ENCODE results near the gene RAD1.
"Not testable (repeated sequence)": the region's sequence is repeated elsewhere in the genome, so short reads cannot be mapped to it uniquely, and the experiment has no call there.

RAD1 gene

GRCh38 chr5:34923694-34924461 is 8.6 kb upstream of the RAD1 start:
- Mint-ChIP-seq H3K4me3 (no peak overlapping the region), H3K27me3 (ENCODE audit: low read depth) (no peaks in the 10 kb centered on the region), H3K27ac (no peak overlapping the region), H3K9me3 (no peaks in the 10 kb centered on the region), H3K36me3 (ENCODE audit: low read depth) (peaks cover 51% of the 10 kb centered on the region), H3K4me1 (peaks cover 1% of the 10 kb centered on the region)
- TF ChIP-seq, protein P1, sequence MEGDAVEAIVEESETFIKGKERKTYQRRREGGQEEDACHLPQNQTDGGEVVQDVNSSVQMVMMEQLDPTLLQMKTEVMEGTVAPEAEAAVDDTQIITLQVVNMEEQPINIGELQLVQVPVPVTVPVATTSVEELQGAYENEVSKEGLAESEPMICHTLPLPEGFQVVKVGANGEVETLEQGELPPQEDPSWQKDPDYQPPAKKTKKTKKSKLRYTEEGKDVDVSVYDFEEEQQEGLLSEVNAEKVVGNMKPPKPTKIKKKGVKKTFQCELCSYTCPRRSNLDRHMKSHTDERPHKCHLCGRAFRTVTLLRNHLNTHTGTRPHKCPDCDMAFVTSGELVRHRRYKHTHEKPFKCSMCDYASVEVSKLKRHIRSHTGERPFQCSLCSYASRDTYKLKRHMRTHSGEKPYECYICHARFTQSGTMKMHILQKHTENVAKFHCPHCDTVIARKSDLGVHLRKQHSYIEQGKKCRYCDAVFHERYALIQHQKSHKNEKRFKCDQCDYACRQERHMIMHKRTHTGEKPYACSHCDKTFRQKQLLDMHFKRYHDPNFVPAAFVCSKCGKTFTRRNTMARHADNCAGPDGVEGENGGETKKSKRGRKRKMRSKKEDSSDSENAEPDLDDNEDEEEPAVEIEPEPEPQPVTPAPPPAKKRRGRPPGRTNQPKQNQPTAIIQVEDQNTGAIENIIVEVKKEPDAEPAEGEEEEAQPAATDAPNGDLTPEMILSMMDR (IDR thresholded peaks at IDR 0.05; ENCODE audit: unreplicated experiment in 3 of 3): no peak

DNA sequence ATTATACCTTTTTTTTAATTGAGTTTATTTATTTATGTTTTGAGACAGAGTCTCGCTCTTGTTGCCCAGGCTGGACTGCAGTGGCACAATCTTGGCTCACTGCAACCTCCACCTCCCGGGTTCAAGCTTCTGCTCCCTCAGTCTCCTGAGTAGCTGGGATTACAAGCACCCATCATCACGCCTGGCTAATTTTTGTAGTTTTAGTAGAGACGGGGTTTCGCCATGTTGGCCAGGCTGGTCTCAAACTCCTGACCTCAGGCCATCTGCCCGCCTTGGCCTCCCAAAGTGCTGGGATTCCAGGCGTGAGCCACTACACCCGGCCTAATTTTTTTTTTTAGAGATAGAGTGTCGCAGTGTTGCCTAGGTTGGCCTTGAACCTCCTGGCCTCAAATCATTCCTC is 8.0 kb upstream of the RAD1 start:
- not testable (repeated sequence) for H3K27ac Mint-ChIP-seq; H3K9me3 Mint-ChIP-seq; H3K4me3 Mint-ChIP-seq; H3K27me3 Mint-ChIP-seq (ENCODE audit: low read depth); H3K4me1 Mint-ChIP-seq
- peaks cover 51% of the 10 kb centered on the region for H3K36me3 Mint-ChIP-seq (ENCODE audit: low read depth)

GRCh38 chr5:34919077-34919476 is 3.8 kb upstream of the RAD1 start:
- Mint-ChIP-seq H3K4me3 (no peak overlapping the region), H3K27me3 (ENCODE audit: low read depth) (no peaks in the 10 kb centered on the region), H3K36me3 (ENCODE audit: low read depth) (peaks cover 32% of the 10 kb centered on the region)

GRCh38 chr5:34918025-34918424 is 2.7 kb upstream of the RAD1 start:
- TF ChIP-seq, protein P1 (IDR thresholded peaks at IDR 0.05; ENCODE audit: unreplicated experiment in 3 of 3): no peak
- H3K27me3 Mint-ChIP-seq (ENCODE audit: low read depth): no peaks in the 10 kb centered on the region
- H3K4me3 Mint-ChIP-seq: peak overlapping the region in 2 of 3 experiments; percentile 4 to 52
- peaks cover 24% of the 10 kb centered on the region for H3K36me3 Mint-ChIP-seq (ENCODE audit: low read depth)
- H3K4me1 Mint-ChIP-seq: peaks cover 27% of the 10 kb centered on the region
- H3K27ac Mint-ChIP-seq: peak overlapping the region in 1 of 3 experiments; percentile 9
- H3K9me3 Mint-ChIP-seq: no peaks in the 10 kb centered on the region

More at GRCh38 chr5:34919077-34919476, 3.8 kb upstream of the RAD1 start:
- Mint-ChIP-seq H3K27ac (no peak overlapping the region), H3K9me3 (no peaks in the 10 kb centered on the region), H3K4me1 (peaks cover 22% of the 10 kb centered on the region)
- TF ChIP-seq, protein P1 (IDR thresholded peaks at IDR 0.05; ENCODE audit: unreplicated experiment in 3 of 3): no peak

GRCh38 chr5:34916518-34916917 is 1.2 kb upstream of the RAD1 start:
- Mint-ChIP-seq H3K9me3 (no peaks in the 10 kb centered on the region), H3K27me3 (ENCODE audit: low read depth) (no peaks in the 10 kb centered on the region)

DNA sequence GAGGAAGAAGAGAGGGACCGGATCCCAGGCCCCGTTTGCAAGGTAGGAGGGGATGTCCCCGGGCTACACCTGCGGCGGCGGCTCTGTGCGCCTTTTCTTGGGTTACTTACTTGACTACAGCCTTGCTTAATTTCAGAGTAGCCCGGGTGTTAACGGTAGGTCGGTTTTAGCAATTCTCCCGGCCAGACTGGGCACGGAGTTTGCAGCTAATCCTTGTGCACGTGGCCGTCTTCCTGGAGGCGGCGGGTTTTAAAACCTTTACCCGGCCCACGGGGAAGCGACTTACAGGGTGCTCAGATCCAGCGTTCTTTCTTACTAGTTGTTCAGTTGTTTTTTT is 520 bp upstream of the RAD1 start:
- Mint-ChIP-seq H3K36me3 (ENCODE audit: low read depth) (peaks cover 27% of the 10 kb centered on the region), H3K27ac (peak overlapping the region in 1 of 3 experiments; percentile 19), H3K27me3 (ENCODE audit: low read depth) (no peaks in the 10 kb centered on the region), H3K9me3 (no peaks in the 10 kb centered on the region), H3K4me1 (peaks cover 27% of the 10 kb centered on the region), H3K4me3 (no peak overlapping the region)
- TF ChIP-seq, protein P1 (IDR thresholded peaks at IDR 0.05; ENCODE audit: unreplicated experiment in 3 of 3): no peak

More at GRCh38 chr5:34916518-34916917, 1.2 kb upstream of the RAD1 start:
- Mint-ChIP-seq H3K27ac (peak overlapping the region in 1 of 3 experiments; percentile 38), H3K36me3 (ENCODE audit: low read depth) (peaks cover 25% of the 10 kb centered on the region), H3K4me1 (peaks cover 27% of the 10 kb centered on the region), H3K4me3 (no peak overlapping the region)
- TF ChIP-seq, protein P1 (IDR thresholded peaks at IDR 0.05; ENCODE audit: unreplicated experiment in 3 of 3): no peak

All from nephron (organoid).